ENCODE measurements around the gene CFAP52.
"Not testable (repeated sequence)": the region's sequence is repeated elsewhere in the genome, so short reads cannot be mapped to it uniquely, and the experiment has no call there.

Gene CFAP52

GRCh38 chr17:9576521-9577372, at the start of gene CFAP52:
Gene CFAP52 (plus strand): TSS chr17:9576642. CDS start chr17:9576696, 54 bp downstream.
- peak; percentile 49 for DNase-seq

GRCh38 chr17:9527788-9528187, 48.7 kb upstream of the CFAP52 start:
- no peak for DNase-seq

GRCh38 chr17:9529033-9529700, 47.3 kb upstream of the CFAP52 start:
- peak; percentile 22 for DNase-seq

- DNase-seq = no peak
Observed at GRCh38 chr17:9531034-9531433, 45.4 kb upstream of the CFAP52 start.

- DNase-seq = no peak
Observed at GRCh38 chr17:9532715-9533114, 43.7 kb upstream of the CFAP52 start.

GRCh38 chr17:9533441-9533840, 43.0 kb upstream of the CFAP52 start:
- no peak for DNase-seq

GRCh38 chr17:9536061-9536460, 40.4 kb upstream of the CFAP52 start:
- DNase-seq = no peak

- DNase-seq = no peak
Observed at GRCh38 chr17:9537177-9537776, 39.2 kb upstream of the CFAP52 start.

GRCh38 chr17:9538626-9539025, 37.8 kb upstream of the CFAP52 start:
- DNase-seq = no peak

GRCh38 chr17:9541718-9542117, 34.7 kb upstream of the CFAP52 start:
- DNase-seq = no peak

- no peak for DNase-seq
Observed at GRCh38 chr17:9544221-9544620, 32.2 kb upstream of the CFAP52 start.

- no peak for DNase-seq
Observed at GRCh38 chr17:9549215-9549614, 27.2 kb upstream of the CFAP52 start.

- DNase-seq = no peak
Observed at GRCh38 chr17:9553181-9553580, 23.3 kb upstream of the CFAP52 start.

- no peak for DNase-seq
Observed at GRCh38 chr17:9553596-9553995, 22.8 kb upstream of the CFAP52 start.

- peak; percentile 48 for DNase-seq
Observed at GRCh38 chr17:9554715-9555114, 21.7 kb upstream of the CFAP52 start.

- DNase-seq = no peak
Observed at GRCh38 chr17:9557161-9557755, 19.2 kb upstream of the CFAP52 start.

- no peak for DNase-seq
Observed at GRCh38 chr17:9557857-9558256, 18.6 kb upstream of the CFAP52 start.

- DNase-seq = no peak
Observed at GRCh38 chr17:9564104-9564503, 12.3 kb upstream of the CFAP52 start.

GRCh38 chr17:9566067-9566466, 10.4 kb upstream of the CFAP52 start:
- DNase-seq = no peak

GRCh38 chr17:9566739-9567138, 9.7 kb upstream of the CFAP52 start:
- not testable (repeated sequence) for DNase-seq

GRCh38 chr17:9568004-9568403, 8.4 kb upstream of the CFAP52 start:
- DNase-seq = no peak

GRCh38 chr17:9568957-9569588, 7.4 kb upstream of the CFAP52 start:
- no peak for DNase-seq

GRCh38 chr17:9571201-9571600, 5.2 kb upstream of the CFAP52 start:
- no peak for DNase-seq

All from NCI-H1694 treated with DMSO at 0.1 percent for 48 hours (cell line).